Measurements from ENCODE around the gene EP400.

EP400 gene

GRCh38 chr12:131980263-131980662 is 30.5 kb downstream of the EP400 start:
- ChIA-PET POLR2A (no interaction called here), CTCF (no interaction called here)
- no peak for TF ChIP-seq ZNF37A (tag by site-specific recombination; IDR thresholded peaks at IDR 0.05)
- TF ChIP-seq ZBTB44 (tag by site-specific recombination; IDR thresholded peaks at IDR 0.05), result no peak
- no peak for TF ChIP-seq ZBTB7A (tag by site-specific recombination; IDR thresholded peaks at IDR 0.05; ENCODE audit: low read depth)

GRCh38 chr12:131981388-131981787 is 31.6 kb downstream of the EP400 start:
- TF ChIP-seq ZNF701 (tag by site-specific recombination; IDR thresholded peaks at IDR 0.05), result no peak
- TF ChIP-seq ZNF274 (IDR thresholded peaks at IDR 0.05; ENCODE audit: low read length), result no peak
- TF ChIP-seq ZNF274 (tag by site-specific recombination; IDR thresholded peaks at IDR 0.05; ENCODE audit: borderline replicate concordance), result no peak
- TF ChIP-seq ZNF513 (tag by site-specific recombination; IDR thresholded peaks at IDR 0.05), result no peak
- TF ChIP-seq ZNF791 (tag by site-specific recombination; IDR thresholded peaks at IDR 0.05), result no peak
- TF ChIP-seq ZNF10 (tag by site-specific recombination; IDR thresholded peaks at IDR 0.05), result no peak
- no peak for TF ChIP-seq TRIM28 (IDR thresholded peaks at IDR 0.05; ENCODE audit: borderline replicate concordance, low read length)
- no peak overlapping the region for H3K4me3 ChIP-seq (ENCODE audit: low read depth, low read length)
- CTCF ChIA-PET, result no interaction called here

More at GRCh38 chr12:131980263-131980662, 30.5 kb downstream of the EP400 start:
- no peaks in the 10 kb centered on the region for H3K4me1 ChIP-seq (ENCODE audit: control insufficient read depth, insufficient read depth, low read length)
- H3K36me3 ChIP-seq (ENCODE audit: control insufficient read depth in 2 of 2, insufficient read depth in 1 of 2, low read length in 2 of 2), result peaks cover 19 to 42% of the 10 kb centered on the region in 2 experiments
- no peak overlapping the region for H3K27ac ChIP-seq (ENCODE audit: extremely low read depth, low read depth, low read length)
- no peaks in the 10 kb centered on the region for H3K9me3 ChIP-seq (ENCODE audit: control insufficient read depth, insufficient read depth, low read depth, low read length)
- H3K4me3 ChIP-seq (ENCODE audit: low read depth, low read length), result no peak overlapping the region

GRCh38 chr12:131982041-131982440 is 32.3 kb downstream of the EP400 start:
- CTCF ChIA-PET, result no interaction called here
- H3K27ac ChIP-seq (ENCODE audit: extremely low read depth, low read depth, low read length), result no peak overlapping the region
- peaks cover 19 to 55% of the 10 kb centered on the region in 2 experiments for H3K36me3 ChIP-seq (ENCODE audit: control insufficient read depth in 2 of 2, insufficient read depth in 1 of 2, low read length in 2 of 2)
- no peak overlapping the region for H3K4me3 ChIP-seq (ENCODE audit: low read depth, low read length)
- TF ChIP-seq ZBTB11 (tag by site-specific recombination; conservative IDR thresholded peaks at IDR 0.05; ENCODE audit: low read depth) (no peak), SETDB1 (IDR thresholded peaks at IDR 0.05; ENCODE audit: insufficient read length, low read length) (no peak), YY1 (tag by site-specific recombination; IDR thresholded peaks at IDR 0.05) (no peak), EGR2 (tag by site-specific recombination; IDR thresholded peaks at IDR 0.05; ENCODE audit: low read depth) (no peak), ZNF202 (tag by site-specific recombination; IDR thresholded peaks at IDR 0.05; ENCODE audit: borderline replicate concordance) (no peak), ZNF211 (tag by site-specific recombination; IDR thresholded peaks at IDR 0.05; ENCODE audit: low read depth) (no peak), HIC1 (tag by site-specific recombination; IDR thresholded peaks at IDR 0.05) (no peak), ZNF155 (tag by site-specific recombination; IDR thresholded peaks at IDR 0.05) (no peak), ZNF354C (tag by site-specific recombination; IDR thresholded peaks at IDR 0.05; ENCODE audit: borderline replicate concordance, low read depth) (no peak)
- no peaks in the 10 kb centered on the region for H3K9me3 ChIP-seq (ENCODE audit: control insufficient read depth, insufficient read depth, low read depth, low read length)
- POLR2A ChIA-PET, result no interaction called here
- H3K4me1 ChIP-seq (ENCODE audit: control insufficient read depth, insufficient read depth, low read length), result no peaks in the 10 kb centered on the region

More at GRCh38 chr12:131981388-131981787, 31.6 kb downstream of the EP400 start:
- Histone ChIP-seq H3K9me3 (ENCODE audit: control insufficient read depth, insufficient read depth, low read depth, low read length) (no peaks in the 10 kb centered on the region), H3K36me3 (ENCODE audit: control insufficient read depth in 2 of 2, insufficient read depth in 1 of 2, low read length in 2 of 2) (peaks cover 19 to 49% of the 10 kb centered on the region in 2 experiments), H3K4me1 (ENCODE audit: control insufficient read depth, insufficient read depth, low read length) (no peaks in the 10 kb centered on the region), H3K27ac (ENCODE audit: extremely low read depth, low read depth, low read length) (no peak overlapping the region)
- POLR2A ChIA-PET, result no interaction called here
